Tibial nerve (tissue), 4 donors: Measurements from ENCODE around the gene BRINP2. TPM values are rescaled to one million over a fixed set of nuclear protein-coding genes. Genes with fewer than 3 reads are reported as not detected.

Experiments
- DNase-seq, 2 donors: peaks; one replicate each; pipeline ENCODE4 v3.0.0-alpha.2; 2019; ENCODE audit warnings: low spot score in 2 of 2
- H3K27ac ChIP-seq, 4 donors: fragments of 200-600 bp; sonication (generic) in 3 of 4; one replicate each; pipeline ENCODE4 v1.5.1; 2017 to 2019; ENCODE audit warnings: mild to moderate bottlenecking in 1 of 4
- H3K27me3 ChIP-seq, 2 donors: fragments of 200-600 bp; sonication (generic) in 1 of 2; one replicate each; pipeline versions ENCODE4 v1.5.1 to v1.6.0; 2017 to 2019
- H3K36me3 ChIP-seq, 3 donors: fragments of 200-600 bp; sonication (generic); one replicate each; pipeline ENCODE4 v1.5.1; 2018 to 2019
- H3K4me1 ChIP-seq, 4 donors: fragments of 200-600 bp; sonication (generic) in 3 of 4; one replicate each; pipeline ENCODE4 v1.5.1; 2017 to 2019
- H3K4me3 ChIP-seq, 4 donors: fragments of 200-600 bp; sonication (generic) in 3 of 4; one replicate each; pipeline ENCODE4 v1.5.1; 2017 to 2019; ENCODE audit warnings: mild to moderate bottlenecking in 1 of 4, moderate library complexity in 1 of 4
- H3K9me3 ChIP-seq, 4 donors: fragments of 200-600 bp; sonication (generic) in 3 of 4; one replicate each; pipeline ENCODE4 v1.5.1; 2017 to 2019
- CTCF ChIP-seq, 5 experiments: fragments of 200-600 bp in 3 of 5; fragments of 450-650 bp in 2 of 5; sonication (generic) in 3 of 5; IDR thresholded peaks; one replicate each; pipeline ENCODE4 v1.5.1; 2016 to 2019; ENCODE audit warnings: antibody characterized with exemption in 5 of 5, mild to moderate bottlenecking in 3 of 5, moderate library complexity in 2 of 5
- EP300 ChIP-seq, 2 donors: sonication (generic); formaldehyde crosslinking; IDR thresholded peaks; one replicate each; pipeline ENCODE4 v1.6.1; 2017; ENCODE audit warnings: antibody characterized with exemption in 2 of 2, mild to moderate bottlenecking in 1 of 2
- POLR2A ChIP-seq, 2 donors: fragments of 450-650 bp; IDR thresholded peaks; one replicate each; pipeline ENCODE4 v1.6.1; 2017; ENCODE audit warnings: antibody characterized with exemption in 2 of 2, mild to moderate bottlenecking in 2 of 2, moderate library complexity in 2 of 2
- WGBS, 2 donors: methylation state at CpG; one replicate each; pipeline ENCODE4 v1.1.5; 2018; 5-methylcytosine and 5-hydroxymethylcytosine counted together
- total RNA-seq, 4 donors: library from RNA; depleted of rRNA; stranded (reverse); fragments of >200 nt; gene quantifications; one replicate each; pipeline ENCODE4 v1.1.0, GENCODE V29; 2016

The BRINP2 gene
- total RNA-seq, 4 donors from 2014 or later, result not detected

GRCh38 chr1:177328251-177328650 is 157.5 kb downstream of the BRINP2 start:
- no peak for TF ChIP-seq EP300 (IDR thresholded peaks at IDR 0.05)
- no peak for TF ChIP-seq POLR2A (IDR thresholded peaks at IDR 0.05)
- no peak for TF ChIP-seq CTCF (IDR thresholded peaks at IDR 0.05)
- Histone ChIP-seq H3K9me3 (no peaks in the 10 kb centered on the region), H3K36me3 (no peaks in the 10 kb centered on the region), H3K27ac (no peak overlapping the region), H3K4me3 (no peak overlapping the region), H3K4me1 (no peaks in the 10 kb centered on the region), H3K27me3 (no peaks in the 10 kb centered on the region)
- WGBS, 2 donors, result 20 to 22% methylated on average over 2 of the region's 2 CpGs
- DNase-seq, result no peak

GRCh38 chr1:177329871-177330270 is 159.1 kb downstream of the BRINP2 start:
- Histone ChIP-seq H3K4me3 (no peak overlapping the region), H3K4me1 (peaks cover 0 to 10% (median 0%) of the 10 kb centered on the region in 4 donors), H3K27ac (no peak overlapping the region), H3K9me3 (no peaks in the 10 kb centered on the region), H3K27me3 (no peaks in the 10 kb centered on the region), H3K36me3 (no peaks in the 10 kb centered on the region)
- 76 to 82% methylated on average over 2 of the region's 2 CpGs for WGBS, 2 donors
- TF ChIP-seq POLR2A (IDR thresholded peaks at IDR 0.05) (no peak), EP300 (IDR thresholded peaks at IDR 0.05) (no peak), CTCF (IDR thresholded peaks at IDR 0.05) (no peak)
- DNase-seq, result no peak

Other genes with a start within 250 kb of the BRINP2 start
- gene ASTN1, start 6.2 kb upstream of the BRINP2 start, total RNA-seq, result under 1 TPM in 2 of 4 donors, not detected in 2; 0.30 to 0.63 TPM